Smooth muscle cell (in vitro differentiated cells): ENCODE data around the gene MINDY3. TPM values are rescaled to one million over a fixed set of nuclear protein-coding genes. Genes with fewer than 3 reads are reported as not detected.

Experiments used
- DNase-seq: peaks from one replicate; lab custom pipeline; 2025; ENCODE audit not compliant: unreplicated experiment; lab: John Stamatoyannopoulos, UW
- H2AFZ ChIP-seq: fragments of 200-600 bp; sonication (generic); 2 replicates; pipeline ENCODE4 v1.6.0; 2016; ENCODE audit warnings: antibody characterized with exemption, low read depth, mild to moderate bottlenecking
- H3F3A ChIP-seq: fragments of 200-600 bp; sonication (generic); 2 replicates; pipeline ENCODE4 v1.6.0; 2017; ENCODE audit warnings: antibody characterized with exemption, low read depth
- H3K27ac ChIP-seq: fragments of 200-600 bp; sonication (generic); 2 replicates; pipeline ENCODE4 v1.5.1; 2016; ENCODE audit warnings: low read depth, mild to moderate bottlenecking
- H3K27me3 ChIP-seq: fragments of 200-600 bp; sonication (generic); 2 replicates; pipeline ENCODE4 v1.6.1; 2016; ENCODE audit warnings: low read depth, mild to moderate bottlenecking
- H3K36me3 ChIP-seq: fragments of 200-600 bp; sonication (generic); 2 replicates; pipeline ENCODE4 v1.5.1; 2016; ENCODE audit warnings: low read depth
- H3K4me1 ChIP-seq: fragments of 200-600 bp; sonication (generic); 2 replicates; pipeline ENCODE4 v1.5.1; 2016; ENCODE audit warnings: low read depth
- H3K4me2 ChIP-seq: fragments of 200-600 bp; sonication (generic); 2 replicates; pipeline ENCODE4 v1.6.0; 2016; ENCODE audit warnings: mild to moderate bottlenecking
- H3K4me3 ChIP-seq: fragments of 200-600 bp; sonication (generic); 2 replicates; pipeline ENCODE4 v1.5.1; 2016; ENCODE audit warnings: mild to moderate bottlenecking
- H3K79me2 ChIP-seq: fragments of 200-600 bp; sonication (generic); 2 replicates; pipeline ENCODE4 v1.6.0; 2016; ENCODE audit warnings: low read depth, mild to moderate bottlenecking
- H3K9ac ChIP-seq: fragments of 200-600 bp; sonication (generic); 2 replicates; pipeline ENCODE4 v1.6.0; 2016; ENCODE audit warnings: low read depth
- H3K9me3 ChIP-seq: fragments of 200-600 bp; sonication (generic); replicated peaks from 2 replicates; pipeline ENCODE4 v1.5.1; 2016; ENCODE audit warnings: low read depth
- H4K20me1 ChIP-seq: fragments of 200-600 bp; sonication (generic); 2 replicates; pipeline ENCODE4 v1.6.0; 2016; ENCODE audit warnings: low read depth
- CTCF ChIP-seq: fragments of 200-600 bp; sonication (generic); IDR thresholded peaks from 2 replicates; pipeline ENCODE4 v1.5.1; 2017; ENCODE audit warnings: borderline replicate concordance, mild to moderate bottlenecking, antibody characterized with exemption; ENCODE audit not compliant: insufficient read depth, poor library complexity, severe bottlenecking
- WGBS: methylation state at CpG from one replicate; pipeline ENCODE4 v1.1.7; 2016; ENCODE audit warnings: low lambda C conversion rate; 5-methylcytosine and 5-hydroxymethylcytosine counted together
- polyA plus RNA-seq: library from polyadenylated mRNA; unstranded; fragments of >200 nt; fragmentation: Nextera tagmentation; extraction: Ambion mirVana; gene quantifications from 2 replicates; pipeline ENCODE4 v1.2.1, GENCODE V29; 2016
- total RNA-seq: library from RNA; depleted of rRNA; stranded (reverse); fragments of >200 nt; gene quantifications from 2 replicates; pipeline ENCODE4 v1.2.3, GENCODE V29; 2014

MINDY3 gene
- total and polyA plus RNA-seq, 2 experiments from 2014 or later: 16.9 to 32.2 TPM

GRCh38 chr10:15836807-15837206 is 23.5 kb downstream of the MINDY3 start:
- no peak for TF ChIP-seq CTCF

GRCh38 chr10:15829495-15829894 is 30.8 kb downstream of the MINDY3 start:
- DNase-seq: no peak
- Histone ChIP-seq H2AFZ (no peak overlapping the region), H3K4me2 (no peak overlapping the region), H3K27ac (no peak overlapping the region), H4K20me1 (no peaks in the 10 kb centered on the region), H3K4me3 (no peak overlapping the region), H3K9ac (no peak overlapping the region), H3K4me1 (no peaks in the 10 kb centered on the region), H3K36me3 (peaks cover 8% of the 10 kb centered on the region), H3F3A (no peaks in the 10 kb centered on the region), H3K9me3 (no peaks in the 10 kb centered on the region), H3K79me2 (no peaks in the 10 kb centered on the region), H3K27me3 (no peaks in the 10 kb centered on the region)
- TF ChIP-seq CTCF: no peak
- 88% methylated on average over 4 of the region's 4 CpGs for WGBS

More at GRCh38 chr10:15836807-15837206, 23.5 kb downstream of the MINDY3 start:
- Histone ChIP-seq H3K36me3 (peaks cover 8% of the 10 kb centered on the region), H4K20me1 (peaks cover 23% of the 10 kb centered on the region), H3K27me3 (no peaks in the 10 kb centered on the region), H3K4me2 (no peak overlapping the region), H3K4me1 (no peaks in the 10 kb centered on the region), H3K79me2 (peaks cover 10% of the 10 kb centered on the region), H3F3A (no peaks in the 10 kb centered on the region), H3K4me3 (no peak overlapping the region), H3K9ac (no peak overlapping the region), H2AFZ (no peak overlapping the region), H3K9me3 (no peaks in the 10 kb centered on the region), H3K27ac (no peak overlapping the region)
- DNase-seq: no peak
- 90% methylated on average over 4 of the region's 4 CpGs for WGBS

GRCh38 chr10:15824498-15824897 is 35.8 kb downstream of the MINDY3 start:
- Histone ChIP-seq H3K27me3 (no peaks in the 10 kb centered on the region), H3K36me3 (no peaks in the 10 kb centered on the region), H3K9me3 (no peaks in the 10 kb centered on the region), H3K79me2 (no peaks in the 10 kb centered on the region), H3F3A (no peaks in the 10 kb centered on the region), H3K27ac (no peak overlapping the region), H3K9ac (no peak overlapping the region), H4K20me1 (no peaks in the 10 kb centered on the region), H3K4me2 (no peak overlapping the region), H3K4me3 (no peak overlapping the region), H2AFZ (no peak overlapping the region), H3K4me1 (no peaks in the 10 kb centered on the region)
- WGBS: 88% methylated on average over 1 of the region's 1 CpG
- DNase-seq: no peak
- TF ChIP-seq CTCF: peak; percentile 57

- Histone ChIP-seq H2AFZ (no peak overlapping the region), H3K9ac (no peak overlapping the region), H3F3A (no peaks in the 10 kb centered on the region), H3K9me3 (no peaks in the 10 kb centered on the region), H4K20me1 (no peaks in the 10 kb centered on the region), H3K36me3 (no peaks in the 10 kb centered on the region), H3K4me1 (no peaks in the 10 kb centered on the region), H3K27me3 (no peaks in the 10 kb centered on the region), H3K27ac (no peak overlapping the region), H3K79me2 (no peaks in the 10 kb centered on the region), H3K4me3 (no peak overlapping the region), H3K4me2 (no peak overlapping the region)
- WGBS: 50% methylated on average over 4 of the region's 4 CpGs
- no peak for DNase-seq
- no peak for TF ChIP-seq CTCF
Measured at GRCh38 chr10:15822131-15822530, 38.2 kb downstream of the MINDY3 start.
